ENCODE data around the gene FAXC. TPM values are rescaled to one million over a fixed set of nuclear protein-coding genes. Genes with fewer than 3 reads are reported as not detected.

Gene FAXC
- total RNA-seq, 1 donor from 2014 or later, result 2.2 TPM

DNA sequence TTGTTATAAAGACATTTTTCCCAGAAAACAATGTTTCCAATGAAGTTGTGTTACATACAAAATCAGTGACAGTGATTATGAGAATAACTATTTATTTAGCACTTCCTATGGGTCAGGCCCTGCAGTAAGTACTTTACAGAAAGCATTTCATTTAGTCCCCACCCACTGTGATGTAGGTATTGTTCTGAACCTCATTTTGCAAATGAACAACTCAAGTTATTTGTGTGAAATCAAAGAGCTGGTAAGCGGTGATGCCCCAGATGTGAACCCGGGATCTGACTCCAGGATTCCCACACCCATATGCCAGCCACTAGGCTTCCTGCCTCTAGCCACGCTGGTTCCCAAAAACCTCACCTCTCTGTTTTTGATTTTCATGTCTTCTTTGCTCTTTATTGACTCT, 30.9 kb downstream of the FAXC start:
- no peak overlapping the region for H3K27ac Mint-ChIP-seq (ENCODE audit: unreplicated experiment)
- no peak overlapping the region for H3K4me3 Mint-ChIP-seq (ENCODE audit: unreplicated experiment)
- H3K9me3 Mint-ChIP-seq (ENCODE audit: unreplicated experiment), result no peaks in the 10 kb centered on the region
- H3K27me3 Mint-ChIP-seq (ENCODE audit: unreplicated experiment), result peaks cover 2% of the 10 kb centered on the region
- H3K4me1 Mint-ChIP-seq (ENCODE audit: unreplicated experiment), result no peaks in the 10 kb centered on the region
- H3K36me3 Mint-ChIP-seq (ENCODE audit: low read depth, unreplicated experiment), result no peaks in the 10 kb centered on the region
- DNase-seq (ENCODE audit: low spot score), result no peak
- TF ChIP-seq, protein P1, sequence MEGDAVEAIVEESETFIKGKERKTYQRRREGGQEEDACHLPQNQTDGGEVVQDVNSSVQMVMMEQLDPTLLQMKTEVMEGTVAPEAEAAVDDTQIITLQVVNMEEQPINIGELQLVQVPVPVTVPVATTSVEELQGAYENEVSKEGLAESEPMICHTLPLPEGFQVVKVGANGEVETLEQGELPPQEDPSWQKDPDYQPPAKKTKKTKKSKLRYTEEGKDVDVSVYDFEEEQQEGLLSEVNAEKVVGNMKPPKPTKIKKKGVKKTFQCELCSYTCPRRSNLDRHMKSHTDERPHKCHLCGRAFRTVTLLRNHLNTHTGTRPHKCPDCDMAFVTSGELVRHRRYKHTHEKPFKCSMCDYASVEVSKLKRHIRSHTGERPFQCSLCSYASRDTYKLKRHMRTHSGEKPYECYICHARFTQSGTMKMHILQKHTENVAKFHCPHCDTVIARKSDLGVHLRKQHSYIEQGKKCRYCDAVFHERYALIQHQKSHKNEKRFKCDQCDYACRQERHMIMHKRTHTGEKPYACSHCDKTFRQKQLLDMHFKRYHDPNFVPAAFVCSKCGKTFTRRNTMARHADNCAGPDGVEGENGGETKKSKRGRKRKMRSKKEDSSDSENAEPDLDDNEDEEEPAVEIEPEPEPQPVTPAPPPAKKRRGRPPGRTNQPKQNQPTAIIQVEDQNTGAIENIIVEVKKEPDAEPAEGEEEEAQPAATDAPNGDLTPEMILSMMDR (IDR thresholded peaks at IDR 0.05; ENCODE audit: unreplicated experiment), result no peak

DNA sequence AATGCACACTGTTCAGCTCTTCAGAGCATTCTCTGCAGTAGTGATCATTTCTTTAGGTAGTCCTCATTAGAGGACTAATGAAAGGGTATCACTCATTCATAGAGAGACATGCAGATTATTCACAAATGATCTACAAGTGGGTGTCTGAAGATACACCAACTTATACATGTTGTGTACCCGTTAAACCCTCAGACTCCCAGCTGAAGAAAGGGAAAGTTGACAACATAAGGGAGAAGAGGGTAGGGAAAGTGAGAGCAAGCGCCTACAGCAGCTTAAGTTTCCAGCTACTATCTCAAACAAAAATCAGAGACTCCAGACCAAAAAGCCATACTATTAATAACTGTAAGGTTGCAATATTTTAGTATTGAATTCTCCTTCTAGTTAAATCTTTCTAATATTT, 37.1 kb downstream of the FAXC start:
- H3K27me3 Mint-ChIP-seq (ENCODE audit: unreplicated experiment), result peaks cover 3% of the 10 kb centered on the region
- H3K9me3 Mint-ChIP-seq (ENCODE audit: unreplicated experiment), result no peaks in the 10 kb centered on the region
- H3K4me1 Mint-ChIP-seq (ENCODE audit: unreplicated experiment), result peaks cover 3% of the 10 kb centered on the region
- H3K27ac Mint-ChIP-seq (ENCODE audit: unreplicated experiment), result no peak overlapping the region
- no peak overlapping the region for H3K4me3 Mint-ChIP-seq (ENCODE audit: unreplicated experiment)
- no peaks in the 10 kb centered on the region for H3K36me3 Mint-ChIP-seq (ENCODE audit: low read depth, unreplicated experiment)
- DNase-seq (ENCODE audit: low spot score), result no peak
- TF ChIP-seq, protein P1 (IDR thresholded peaks at IDR 0.05; ENCODE audit: unreplicated experiment), result no peak

DNA sequence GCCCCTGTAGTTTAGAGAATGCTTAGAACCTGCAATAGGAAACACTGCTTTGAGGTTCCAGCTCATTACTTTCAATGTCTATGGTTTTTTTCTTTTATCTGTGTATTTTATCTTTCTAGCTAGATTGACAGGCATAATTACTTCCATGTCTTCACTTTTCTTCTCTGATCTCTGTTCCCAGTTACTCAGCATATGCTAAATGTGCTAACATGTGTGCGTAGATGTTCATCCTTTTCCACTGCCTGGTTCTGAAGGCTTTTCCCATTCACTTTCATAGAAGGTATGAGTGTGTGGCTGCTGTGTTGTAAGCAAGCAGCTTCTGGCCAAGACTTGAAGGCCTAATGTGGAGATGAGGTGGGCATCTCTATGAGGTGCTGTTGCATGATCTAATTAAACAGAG, 38.9 kb downstream of the FAXC start:
- Mint-ChIP-seq H3K4me3 (ENCODE audit: unreplicated experiment) (no peak overlapping the region), H3K9me3 (ENCODE audit: unreplicated experiment) (no peaks in the 10 kb centered on the region), H3K4me1 (ENCODE audit: unreplicated experiment) (peaks cover 11% of the 10 kb centered on the region), H3K27me3 (ENCODE audit: unreplicated experiment) (peaks cover 3% of the 10 kb centered on the region), H3K27ac (ENCODE audit: unreplicated experiment) (no peak overlapping the region), H3K36me3 (ENCODE audit: low read depth, unreplicated experiment) (no peaks in the 10 kb centered on the region)
- no peak for DNase-seq (ENCODE audit: low spot score)
- TF ChIP-seq, protein P1 (IDR thresholded peaks at IDR 0.05; ENCODE audit: unreplicated experiment), result no peak

DNA sequence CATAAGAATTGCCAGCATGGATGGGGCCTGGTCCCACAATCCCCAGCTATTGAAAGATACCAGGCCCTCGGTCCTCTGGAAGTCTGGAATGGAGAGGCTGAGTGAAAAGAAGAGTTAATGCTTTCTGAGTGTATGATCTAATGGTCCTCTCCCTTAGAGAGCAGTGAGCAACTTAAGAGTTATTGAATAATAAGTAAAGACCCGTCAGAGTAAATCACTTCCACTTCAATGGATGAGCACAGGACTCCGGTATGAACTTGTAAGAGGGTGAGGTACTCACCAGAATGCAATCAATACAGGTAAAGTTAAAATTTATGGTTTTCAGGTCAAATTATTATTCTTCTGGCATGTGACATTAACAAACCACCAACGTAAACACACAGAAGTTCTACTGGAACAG, 39.9 kb downstream of the FAXC start:
- Mint-ChIP-seq H3K27ac (ENCODE audit: unreplicated experiment) (no peak overlapping the region), H3K27me3 (ENCODE audit: unreplicated experiment) (peaks cover 1% of the 10 kb centered on the region), H3K9me3 (ENCODE audit: unreplicated experiment) (no peaks in the 10 kb centered on the region), H3K4me1 (ENCODE audit: unreplicated experiment) (peaks cover 11% of the 10 kb centered on the region), H3K4me3 (ENCODE audit: unreplicated experiment) (no peak overlapping the region), H3K36me3 (ENCODE audit: low read depth, unreplicated experiment) (no peaks in the 10 kb centered on the region)
- DNase-seq (ENCODE audit: low spot score), result no peak
- TF ChIP-seq, protein P1 (IDR thresholded peaks at IDR 0.05; ENCODE audit: unreplicated experiment), result no peak

DNA sequence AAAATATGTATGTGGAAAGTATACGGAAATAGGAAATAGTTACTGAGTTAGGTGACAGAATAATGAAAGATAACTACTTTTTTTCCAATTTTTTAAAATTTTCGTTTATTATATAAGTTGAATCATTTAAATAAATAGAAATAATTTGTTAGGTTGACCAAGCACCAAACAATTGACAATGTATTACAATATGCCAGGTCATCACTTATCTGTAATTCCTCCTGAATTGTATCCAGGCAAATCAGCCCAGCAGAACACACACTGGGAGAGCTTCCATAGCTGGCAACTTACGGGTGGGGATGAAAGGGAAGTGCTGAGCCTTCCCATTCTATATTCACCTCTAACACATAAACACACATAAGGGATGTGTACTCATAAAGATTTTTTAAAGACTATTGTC, 40.7 kb downstream of the FAXC start:
- H3K27me3 Mint-ChIP-seq (ENCODE audit: unreplicated experiment), result peaks cover 1% of the 10 kb centered on the region
- H3K27ac Mint-ChIP-seq (ENCODE audit: unreplicated experiment), result no peak overlapping the region
- no peak overlapping the region for H3K4me3 Mint-ChIP-seq (ENCODE audit: unreplicated experiment)
- no peaks in the 10 kb centered on the region for H3K36me3 Mint-ChIP-seq (ENCODE audit: low read depth, unreplicated experiment)
- peaks cover 11% of the 10 kb centered on the region for H3K4me1 Mint-ChIP-seq (ENCODE audit: unreplicated experiment)
- no peak for DNase-seq (ENCODE audit: low spot score)
- H3K9me3 Mint-ChIP-seq (ENCODE audit: unreplicated experiment), result no peaks in the 10 kb centered on the region
- TF ChIP-seq, protein P1 (IDR thresholded peaks at IDR 0.05; ENCODE audit: unreplicated experiment), result no peak
